ENCODE data around the gene AFF2. TPM values are rescaled to one million over a fixed set of nuclear protein-coding genes. Genes with fewer than 3 reads are reported as not detected.

The AFF2 gene
- polyA plus RNA-seq, 1 of the 3 experiments (the other 2 are of a cell fraction): not detected

GRCh38 chrX:148984238-148984637, 483.8 kb downstream of the AFF2 start:
- Histone ChIP-seq H3K27me3 (ENCODE audit: insufficient read depth) (no peaks in the 10 kb centered on the region), H3K4me2 (no peak overlapping the region), H3K4me3 (ENCODE audit: low read depth in 2 of 2, low read length in 1 of 2) (no peak overlapping the region), H4K20me1 (ENCODE audit: insufficient read depth) (no peaks in the 10 kb centered on the region), H3K9me3 (no peaks in the 10 kb centered on the region), H2AFZ (ENCODE audit: low read depth) (no peak overlapping the region), H3K9ac (no peak overlapping the region), H3K27ac (ENCODE audit: low read depth in 2 of 2, low read length in 1 of 2) (no peak overlapping the region), H3K36me3 (replicated peaks in 1 of 2; ENCODE audit: control insufficient read depth in 1 of 2, insufficient read depth in 2 of 2, low read length in 1 of 2) (no peaks in the 10 kb centered on the region), H3K9me2 (no peaks in the 10 kb centered on the region), H3F3A (replicated peaks; ENCODE audit: insufficient read depth) (no peaks in the 10 kb centered on the region), H3K4me1 (ENCODE audit: control insufficient read depth in 1 of 2, insufficient read depth in 2 of 2, low read depth in 1 of 2, low read length in 1 of 2) (no peaks in the 10 kb centered on the region), H3K79me2 (ENCODE audit: insufficient read depth) (no peaks in the 10 kb centered on the region)
- no peak for DNase-seq
- ChIA-PET POLR2A (no interaction called here), CTCF (no interaction called here)
- TF ChIP-seq YY1 (IDR thresholded peaks at IDR 0.05; ENCODE audit: low read depth) (no peak), FOXM1 (IDR thresholded peaks at IDR 0.05; ENCODE audit: low read depth) (no peak), NFIC (IDR thresholded peaks at IDR 0.05; ENCODE audit: borderline replicate concordance) (no peak), RFX5 (IDR thresholded peaks at IDR 0.05; ENCODE audit: low read length) (no peak), SMC3 (IDR thresholded peaks at IDR 0.05; ENCODE audit: low read depth, low read length) (no peak), SIN3A (IDR thresholded peaks at IDR 0.05; ENCODE audit: borderline replicate concordance, low read depth, low read length) (no peak), FOXJ3 (CRISPR knock-in tag; IDR thresholded peaks at IDR 0.05) (no peak), RXRA (IDR thresholded peaks at IDR 0.05; ENCODE audit: borderline replicate concordance, low read depth) (no peak)
- 0% methylated on average over 2 of the region's 2 CpGs for WGBS (ENCODE audit: low lambda C conversion rate)

GRCh38 chrX:148991502-148991901, 491.1 kb downstream of the AFF2 start:
- H3K27ac ChIP-seq (ENCODE audit: low read depth in 2 of 2, low read length in 1 of 2): no peak overlapping the region
- WGBS (ENCODE audit: low lambda C conversion rate): 3% methylated on average over 1 of the region's 1 CpG

GRCh38 chrX:148995661-148996060, 495.2 kb downstream of the AFF2 start:
- WGBS (ENCODE audit: low lambda C conversion rate): 0% methylated on average over 3 of the region's 3 CpGs
- H3K9me3 ChIP-seq: no peaks in the 10 kb centered on the region
- no peaks in the 10 kb centered on the region for H3K9me2 ChIP-seq
- H3F3A ChIP-seq (replicated peaks; ENCODE audit: insufficient read depth): no peaks in the 10 kb centered on the region
- H2AFZ ChIP-seq (ENCODE audit: low read depth): no peak overlapping the region
- no peaks in the 10 kb centered on the region for H3K79me2 ChIP-seq (ENCODE audit: insufficient read depth)
- no peak overlapping the region for H3K27ac ChIP-seq (ENCODE audit: low read depth in 2 of 2, low read length in 1 of 2)
- no peaks in the 10 kb centered on the region for H3K27me3 ChIP-seq (ENCODE audit: insufficient read depth)
- H4K20me1 ChIP-seq (ENCODE audit: insufficient read depth): no peaks in the 10 kb centered on the region
- no peak for DNase-seq
- H3K4me3 ChIP-seq (ENCODE audit: low read depth in 2 of 2, low read length in 1 of 2): no peak overlapping the region
- no peaks in the 10 kb centered on the region for H3K4me1 ChIP-seq (ENCODE audit: control insufficient read depth in 1 of 2, insufficient read depth in 2 of 2, low read depth in 1 of 2, low read length in 1 of 2)
- H3K9ac ChIP-seq: no peak overlapping the region
- H3K4me2 ChIP-seq: no peak overlapping the region
- CTCF ChIA-PET: no interaction called here
- H3K36me3 ChIP-seq (replicated peaks in 1 of 2; ENCODE audit: control insufficient read depth in 1 of 2, insufficient read depth in 2 of 2, low read length in 1 of 2): no peaks in the 10 kb centered on the region
- POLR2A ChIA-PET: no interaction called here
- TF ChIP-seq GABPA (IDR thresholded peaks at IDR 0.05; ENCODE audit: low read depth) (no peak), MAX (IDR thresholded peaks at IDR 0.05; ENCODE audit: low read depth) (no peak), EP300 (IDR thresholded peaks at IDR 0.05; ENCODE audit: borderline replicate concordance in 1 of 2, low read depth in 1 of 2, low read length in 1 of 2) (no peak), GATA2 (CRISPR knock-in tag; IDR thresholded peaks at IDR 0.05) (no peak), TAF1 (IDR thresholded peaks at IDR 0.05; ENCODE audit: borderline replicate concordance, low read depth, low read length) (no peak), SMC3 (IDR thresholded peaks at IDR 0.05; ENCODE audit: low read depth, low read length) (no peak), IRF3 (IDR thresholded peaks at IDR 0.05; ENCODE audit: low read depth, low read length) (no peak), REST (IDR thresholded peaks at IDR 0.05; ENCODE audit: low read depth, low read length) (no peak), EZH2phosphoT487 (IDR thresholded peaks at IDR 0.05; ENCODE audit: borderline replicate concordance, low read depth) (no peak), FOXM1 (IDR thresholded peaks at IDR 0.05; ENCODE audit: low read depth) (no peak), JUND (IDR thresholded peaks at IDR 0.05) (no peak), RAD21 (IDR thresholded peaks at IDR 0.05; ENCODE audit: low read length) (no peak)

More at GRCh38 chrX:148991502-148991901, 491.1 kb downstream of the AFF2 start:
- H3K36me3 ChIP-seq (replicated peaks in 1 of 2; ENCODE audit: control insufficient read depth in 1 of 2, insufficient read depth in 2 of 2, low read length in 1 of 2): no peaks in the 10 kb centered on the region
- no peaks in the 10 kb centered on the region for H3K27me3 ChIP-seq (ENCODE audit: insufficient read depth)
- DNase-seq: no peak
- ChIA-PET CTCF (no interaction called here), POLR2A (no interaction called here)
- H3F3A ChIP-seq (replicated peaks; ENCODE audit: insufficient read depth): no peaks in the 10 kb centered on the region
- H3K9ac ChIP-seq: no peak overlapping the region
- no peak for TF ChIP-seq NRF1 (IDR thresholded peaks at IDR 0.05; ENCODE audit: low read depth, low read length)
- no peak for TF ChIP-seq RXRA (IDR thresholded peaks at IDR 0.05; ENCODE audit: borderline replicate concordance, low read depth)
- no peak overlapping the region for H2AFZ ChIP-seq (ENCODE audit: low read depth)
- no peaks in the 10 kb centered on the region for H3K9me2 ChIP-seq
- no peaks in the 10 kb centered on the region for H4K20me1 ChIP-seq (ENCODE audit: insufficient read depth)
- no peak overlapping the region for H3K4me2 ChIP-seq
- no peak overlapping the region for H3K4me3 ChIP-seq (ENCODE audit: low read depth in 2 of 2, low read length in 1 of 2)
- no peaks in the 10 kb centered on the region for H3K9me3 ChIP-seq
- H3K4me1 ChIP-seq (ENCODE audit: control insufficient read depth in 1 of 2, insufficient read depth in 2 of 2, low read depth in 1 of 2, low read length in 1 of 2): no peaks in the 10 kb centered on the region
- no peaks in the 10 kb centered on the region for H3K79me2 ChIP-seq (ENCODE audit: insufficient read depth)

Data from SK-N-SH (cell line).